ENCODE measurements around the gene GYPA. TPM values are rescaled to one million over a fixed set of nuclear protein-coding genes. Genes with fewer than 3 reads are reported as not detected.

The GYPA gene
- total and polyA plus RNA-seq, 4 donors: 338 TPM; not detected in 3

DNA sequence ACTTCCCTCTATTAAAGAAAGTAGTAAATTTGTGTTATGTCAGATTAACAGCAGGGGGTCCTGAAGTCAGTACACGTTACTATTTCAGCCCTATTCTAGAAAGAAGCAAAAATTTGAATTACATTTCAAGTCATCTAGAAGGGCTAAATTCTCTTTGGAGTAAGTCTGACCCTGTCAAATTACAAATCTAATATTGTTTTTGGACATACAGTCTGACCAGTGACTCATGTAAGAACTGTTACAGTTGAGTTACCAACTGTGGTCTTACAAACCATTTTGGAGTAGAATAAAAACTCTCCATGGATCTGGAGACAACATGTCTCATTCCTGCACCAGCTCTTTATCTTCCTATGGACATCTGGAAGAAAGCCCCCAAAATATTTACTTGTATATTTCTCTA, 36.0 kb upstream of the GYPA start:
- H3K9me3 ChIP-seq (ENCODE audit: control insufficient read depth in 4 of 4, low read length in 3 of 4): no peaks in the 10 kb centered on the region
- TF ChIP-seq HNF4G (IDR thresholded peaks at IDR 0.05) (no peak), MAX (IDR thresholded peaks at IDR 0.05) (no peak), SP1 (IDR thresholded peaks at IDR 0.05) (no peak), JUND (IDR thresholded peaks at IDR 0.05) (no peak), RAD21 (IDR thresholded peaks at IDR 0.05) (no peak), YY1 (IDR thresholded peaks at IDR 0.05) (no peak), FOXA1 (IDR thresholded peaks at IDR 0.05) (no peak), HNF4A (conservative IDR thresholded peaks at IDR 0.05) (no peak), FOXA2 (IDR thresholded peaks at IDR 0.05) (no peak), GABPA (IDR thresholded peaks at IDR 0.05 in 1 of 2, conservative IDR thresholded peaks at IDR 0.05 in 1 of 2) (no peak)
- TF ChIP-seq, protein P1, sequence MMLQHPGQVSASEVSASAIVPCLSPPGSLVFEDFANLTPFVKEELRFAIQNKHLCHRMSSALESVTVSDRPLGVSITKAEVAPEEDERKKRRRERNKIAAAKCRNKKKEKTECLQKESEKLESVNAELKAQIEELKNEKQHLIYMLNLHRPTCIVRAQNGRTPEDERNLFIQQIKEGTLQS (IDR thresholded peaks at IDR 0.05): no peak
- TF ChIP-seq, protein P2, sequence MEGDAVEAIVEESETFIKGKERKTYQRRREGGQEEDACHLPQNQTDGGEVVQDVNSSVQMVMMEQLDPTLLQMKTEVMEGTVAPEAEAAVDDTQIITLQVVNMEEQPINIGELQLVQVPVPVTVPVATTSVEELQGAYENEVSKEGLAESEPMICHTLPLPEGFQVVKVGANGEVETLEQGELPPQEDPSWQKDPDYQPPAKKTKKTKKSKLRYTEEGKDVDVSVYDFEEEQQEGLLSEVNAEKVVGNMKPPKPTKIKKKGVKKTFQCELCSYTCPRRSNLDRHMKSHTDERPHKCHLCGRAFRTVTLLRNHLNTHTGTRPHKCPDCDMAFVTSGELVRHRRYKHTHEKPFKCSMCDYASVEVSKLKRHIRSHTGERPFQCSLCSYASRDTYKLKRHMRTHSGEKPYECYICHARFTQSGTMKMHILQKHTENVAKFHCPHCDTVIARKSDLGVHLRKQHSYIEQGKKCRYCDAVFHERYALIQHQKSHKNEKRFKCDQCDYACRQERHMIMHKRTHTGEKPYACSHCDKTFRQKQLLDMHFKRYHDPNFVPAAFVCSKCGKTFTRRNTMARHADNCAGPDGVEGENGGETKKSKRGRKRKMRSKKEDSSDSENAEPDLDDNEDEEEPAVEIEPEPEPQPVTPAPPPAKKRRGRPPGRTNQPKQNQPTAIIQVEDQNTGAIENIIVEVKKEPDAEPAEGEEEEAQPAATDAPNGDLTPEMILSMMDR (IDR thresholded peaks at IDR 0.05; ENCODE audit: low read depth, low read length, missing input control): no peak
- TF ChIP-seq, protein P3, sequence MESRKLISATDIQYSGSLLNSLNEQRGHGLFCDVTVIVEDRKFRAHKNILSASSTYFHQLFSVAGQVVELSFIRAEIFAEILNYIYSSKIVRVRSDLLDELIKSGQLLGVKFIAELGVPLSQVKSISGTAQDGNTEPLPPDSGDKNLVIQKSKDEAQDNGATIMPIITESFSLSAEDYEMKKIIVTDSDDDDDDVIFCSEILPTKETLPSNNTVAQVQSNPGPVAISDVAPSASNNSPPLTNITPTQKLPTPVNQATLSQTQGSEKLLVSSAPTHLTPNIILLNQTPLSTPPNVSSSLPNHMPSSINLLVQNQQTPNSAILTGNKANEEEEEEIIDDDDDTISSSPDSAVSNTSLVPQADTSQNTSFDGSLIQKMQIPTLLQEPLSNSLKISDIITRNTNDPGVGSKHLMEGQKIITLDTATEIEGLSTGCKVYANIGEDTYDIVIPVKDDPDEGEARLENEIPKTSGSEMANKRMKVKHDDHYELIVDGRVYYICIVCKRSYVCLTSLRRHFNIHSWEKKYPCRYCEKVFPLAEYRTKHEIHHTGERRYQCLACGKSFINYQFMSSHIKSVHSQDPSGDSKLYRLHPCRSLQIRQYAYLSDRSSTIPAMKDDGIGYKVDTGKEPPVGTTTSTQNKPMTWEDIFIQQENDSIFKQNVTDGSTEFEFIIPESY (IDR thresholded peaks at IDR 0.05): no peak
- no peak for DNase-seq (ENCODE audit: low spot score)
- H3K9ac ChIP-seq (ENCODE audit: low read depth in 1 of 2, low read length in 2 of 2): no peak overlapping the region
- no peaks in the 10 kb centered on the region for H3K4me1 ChIP-seq (ENCODE audit: control insufficient read depth in 4 of 4, insufficient read depth in 4 of 4, low read length in 3 of 4)
- H3K27me3 ChIP-seq (ENCODE audit: control insufficient read depth in 4 of 4, insufficient read depth in 4 of 4, low read length in 3 of 4): no peaks in the 10 kb centered on the region
- WGBS: 68% methylated on average over 1 of the region's 1 CpG
- H3K4me3 ChIP-seq (ENCODE audit: low read depth in 1 of 3, low read length in 3 of 3): no peak overlapping the region
- no peak overlapping the region for H3K27ac ChIP-seq (ENCODE audit: low read depth in 1 of 2, low read length in 2 of 2)
- peaks cover 0 to 2% (median 0%) of the 10 kb centered on the region in 4 donors for H3K36me3 ChIP-seq (ENCODE audit: control insufficient read depth in 4 of 4, insufficient read depth in 3 of 4, low read depth in 1 of 4, low read length in 3 of 4)

DNA sequence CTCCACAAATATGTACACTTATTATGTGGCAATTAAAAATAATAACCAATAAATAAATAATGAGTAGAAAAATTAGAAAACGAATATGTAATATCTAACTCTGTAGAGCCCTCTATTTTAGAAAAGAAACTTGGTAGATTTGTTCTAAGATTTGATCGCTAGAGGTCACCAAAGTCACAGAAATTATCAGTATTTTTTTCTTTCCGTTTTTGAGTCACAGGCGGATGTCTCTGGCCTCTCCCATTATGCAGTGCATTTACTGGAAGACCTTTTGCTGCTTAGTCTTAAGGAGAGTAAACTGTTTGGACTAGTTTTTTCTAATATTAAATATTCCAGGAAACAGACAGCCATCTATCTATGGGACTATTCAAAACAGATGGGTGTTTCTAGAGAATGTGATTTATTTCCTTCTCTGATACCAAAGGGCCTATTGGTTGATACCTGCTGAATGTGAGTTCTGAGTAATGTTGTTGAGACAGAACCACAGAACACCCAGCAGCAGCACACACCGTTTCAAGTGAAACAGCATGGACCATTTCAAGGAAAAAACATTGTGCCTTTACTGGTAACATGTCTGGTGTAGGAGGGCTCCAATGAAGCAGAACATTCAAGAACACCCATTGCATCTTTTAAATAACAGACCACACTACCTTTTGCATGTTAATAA, 34.0 kb upstream of the GYPA start:
- H3K27me3 ChIP-seq (ENCODE audit: control insufficient read depth in 4 of 4, insufficient read depth in 4 of 4, low read length in 3 of 4): peaks cover 0 to 3% (median 0%) of the 10 kb centered on the region in 4 donors
- H3K27ac ChIP-seq (ENCODE audit: low read depth in 1 of 2, low read length in 2 of 2): no peak overlapping the region
- TF ChIP-seq FOXA1 (IDR thresholded peaks at IDR 0.05): no peak
- peak; percentile 81 to 82 for TF ChIP-seq RAD21 (IDR thresholded peaks at IDR 0.05)
- TF ChIP-seq NR2F2 (IDR thresholded peaks at IDR 0.05): peak; percentile 20
- TF ChIP-seq, protein P2 (IDR thresholded peaks at IDR 0.05; ENCODE audit: low read depth, low read length, missing input control): peak; percentile 41
- WGBS: 3% methylated on average over 5 of the region's 5 CpGs
- no peaks in the 10 kb centered on the region for H3K4me1 ChIP-seq (ENCODE audit: control insufficient read depth in 4 of 4, insufficient read depth in 4 of 4, low read length in 3 of 4)
- peaks cover 0 to 2% (median 0%) of the 10 kb centered on the region in 4 donors for H3K36me3 ChIP-seq (ENCODE audit: control insufficient read depth in 4 of 4, insufficient read depth in 3 of 4, low read depth in 1 of 4, low read length in 3 of 4)
- no peak overlapping the region for H3K4me3 ChIP-seq (ENCODE audit: low read depth in 1 of 3, low read length in 3 of 3)
- H3K9ac ChIP-seq (ENCODE audit: low read depth in 1 of 2, low read length in 2 of 2): no peak overlapping the region
- no peak for DNase-seq (ENCODE audit: low spot score)
- H3K9me3 ChIP-seq (ENCODE audit: control insufficient read depth in 4 of 4, low read length in 3 of 4): no peaks in the 10 kb centered on the region
